DOHH2 (cell line): ENCODE results near the gene CBY3.
"Not testable (repeated sequence)": the region's sequence is repeated elsewhere in the genome, so short reads cannot be mapped to it uniquely, and the experiment has no call there.

Experiments used
- EZH2phosphoT487 ChIP-seq: fragments of 200-600 bp; sonication (generic); IDR thresholded peaks from 2 replicates; pipeline ENCODE4 v1.6.1; 2017; ENCODE audit warnings: borderline replicate concordance, mild to moderate bottlenecking, antibody characterized with exemption, low read length, moderate library complexity, mixed read lengths
- TF ChIP-seq, protein P1 (sequence below): fragments of 200-600 bp; sonication (generic); IDR thresholded peaks from one replicate; pipeline ENCODE4 v1.5.1; 2014; ENCODE audit warnings: antibody characterized with exemption, mild to moderate bottlenecking, low read depth, low read length; ENCODE audit not compliant: poor library complexity, severe bottlenecking

DNA sequence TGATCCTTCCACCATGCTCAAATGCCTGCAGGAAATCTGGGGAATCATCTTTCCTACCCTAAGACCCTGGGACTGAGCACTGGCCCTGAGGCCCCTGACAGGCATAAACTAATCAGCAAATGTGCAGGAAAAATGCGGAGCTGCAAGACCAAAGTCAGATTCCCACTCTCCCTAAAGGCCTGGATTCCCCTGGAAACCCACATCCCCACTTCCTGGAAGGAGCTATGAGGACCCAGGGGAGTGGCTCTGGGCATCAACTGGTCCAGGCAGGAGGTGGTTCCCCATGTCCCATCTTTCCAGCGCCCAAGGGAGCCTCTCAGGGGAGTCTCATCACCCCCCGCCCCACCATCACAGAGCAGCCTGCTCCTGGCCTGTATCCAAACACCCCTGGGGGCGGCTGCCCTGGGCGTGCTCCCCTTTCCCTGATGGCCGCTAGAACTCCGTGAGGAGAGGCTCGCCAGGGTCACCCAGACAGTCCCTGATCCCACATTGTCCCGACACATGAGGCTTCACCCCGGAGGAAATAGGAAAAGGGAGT, 31.6 kb downstream of the CBY3 start:
- TF ChIP-seq, protein P1, sequence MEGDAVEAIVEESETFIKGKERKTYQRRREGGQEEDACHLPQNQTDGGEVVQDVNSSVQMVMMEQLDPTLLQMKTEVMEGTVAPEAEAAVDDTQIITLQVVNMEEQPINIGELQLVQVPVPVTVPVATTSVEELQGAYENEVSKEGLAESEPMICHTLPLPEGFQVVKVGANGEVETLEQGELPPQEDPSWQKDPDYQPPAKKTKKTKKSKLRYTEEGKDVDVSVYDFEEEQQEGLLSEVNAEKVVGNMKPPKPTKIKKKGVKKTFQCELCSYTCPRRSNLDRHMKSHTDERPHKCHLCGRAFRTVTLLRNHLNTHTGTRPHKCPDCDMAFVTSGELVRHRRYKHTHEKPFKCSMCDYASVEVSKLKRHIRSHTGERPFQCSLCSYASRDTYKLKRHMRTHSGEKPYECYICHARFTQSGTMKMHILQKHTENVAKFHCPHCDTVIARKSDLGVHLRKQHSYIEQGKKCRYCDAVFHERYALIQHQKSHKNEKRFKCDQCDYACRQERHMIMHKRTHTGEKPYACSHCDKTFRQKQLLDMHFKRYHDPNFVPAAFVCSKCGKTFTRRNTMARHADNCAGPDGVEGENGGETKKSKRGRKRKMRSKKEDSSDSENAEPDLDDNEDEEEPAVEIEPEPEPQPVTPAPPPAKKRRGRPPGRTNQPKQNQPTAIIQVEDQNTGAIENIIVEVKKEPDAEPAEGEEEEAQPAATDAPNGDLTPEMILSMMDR, result not testable (repeated sequence)
- TF ChIP-seq EZH2phosphoT487, result not testable (repeated sequence)
